Naive thymus-derived CD4-positive, alpha-beta T cell (primary cell): Measurements from ENCODE around the gene RDH13. TPM values are rescaled to one million over a fixed set of nuclear protein-coding genes. Genes with fewer than 3 reads are reported as not detected.
"Not testable (repeated sequence)": the region's sequence is repeated elsewhere in the genome, so short reads cannot be mapped to it uniquely, and the experiment has no call there.

ENCODE experiments used
- ATAC-seq: fragments of 150-1000 bp; cut with Tn5 transposase; 2 replicates; pipeline ENCODE4 v1.10.0; 2021; ENCODE audit warnings: mild to moderate bottlenecking, moderate library complexity
- CTCF ChIA-PET: fragments of 350-600 bp; sonication (Branson Sonifier 250); formaldehyde crosslinking; loops from one replicate; lab custom pipeline; 2021; ENCODE audit warnings: antibody characterized with exemption; lab: Charles Lee
- POLR2A ChIA-PET: fragments of 350-600 bp; sonication (Branson Sonifier 250); formaldehyde crosslinking; loops from one replicate; lab custom pipeline; 2021; ENCODE audit warnings: antibody characterized with exemption, inconsistent platforms; lab: Charles Lee
- DNase-seq, 9 donors: peaks; one replicate each; pipeline versions ENCODE4 v3.0.0 to v3.0.0-alpha.2; 2020 to 2022; ENCODE audit warnings: mixed read lengths in 1 of 9
- H3K27ac ChIP-seq: one replicate; pipeline ENCODE4 v1.7.0; 2013; ENCODE audit warnings: mild to moderate bottlenecking, low read depth, low read length, moderate library complexity
- H3K27me3 ChIP-seq, 2 donors: one replicate each; pipeline ENCODE4 v1.7.0; 2013; ENCODE audit warnings: low read length in 2 of 2, mild to moderate bottlenecking in 2 of 2, moderate library complexity in 2 of 2; ENCODE audit not compliant: control insufficient read depth in 2 of 2, insufficient read depth in 2 of 2
- H3K36me3 ChIP-seq, 3 experiments: 1 replicate in 2 of 3; 2 replicates in 1 of 3; pipeline ENCODE4 v1.7.0; 2013; ENCODE audit warnings: low read length in 3 of 3, mild to moderate bottlenecking in 3 of 3, moderate library complexity in 1 of 3; ENCODE audit not compliant: insufficient read depth in 3 of 3, control insufficient read depth in 2 of 3
- H3K4me1 ChIP-seq, 2 donors: one replicate each; pipeline ENCODE4 v1.7.0; 2013; ENCODE audit warnings: low read length in 2 of 2, mild to moderate bottlenecking in 2 of 2, moderate library complexity in 1 of 2; ENCODE audit not compliant: control insufficient read depth in 2 of 2, insufficient read depth in 2 of 2
- H3K4me3 ChIP-seq: 2 replicates; pipeline ENCODE4 v1.7.0; 2013; ENCODE audit warnings: mild to moderate bottlenecking, low read length
- H3K9me3 ChIP-seq, 3 experiments: 1 replicate in 2 of 3; 2 replicates in 1 of 3; pipeline ENCODE4 v1.7.0; 2013; ENCODE audit warnings: low read length in 3 of 3; ENCODE audit not compliant: control insufficient read depth in 2 of 3
- H3K27ac Mint-ChIP-seq, 9 donors: one replicate each; pipeline ENCODE4 v1.8.0; 2020 to 2022; ENCODE audit warnings: mixed read lengths in 9 of 9, mild to moderate bottlenecking in 8 of 9, moderate library complexity in 5 of 9, inconsistent platforms in 2 of 9
- H3K27me3 Mint-ChIP-seq, 5 donors: one replicate each; pipeline ENCODE4 v1.8.0; 2021 to 2022; ENCODE audit warnings: mixed read lengths in 5 of 5, mild to moderate bottlenecking in 1 of 5
- H3K36me3 Mint-ChIP-seq, 5 donors: one replicate each; pipeline ENCODE4 v1.8.0; 2020 to 2022; ENCODE audit warnings: mixed read lengths in 5 of 5, mild to moderate bottlenecking in 3 of 5, inconsistent platforms in 1 of 5
- H3K4me1 Mint-ChIP-seq, 7 donors: one replicate each; pipeline ENCODE4 v1.8.0; 2020 to 2022; ENCODE audit warnings: mixed read lengths in 7 of 7, mild to moderate bottlenecking in 3 of 7, inconsistent platforms in 1 of 7
- H3K4me3 Mint-ChIP-seq, 10 donors: one replicate each; pipeline ENCODE4 v1.8.0; 2020 to 2022; ENCODE audit warnings: mild to moderate bottlenecking in 10 of 10, mixed read lengths in 10 of 10, moderate library complexity in 6 of 10, inconsistent platforms in 2 of 10
- H3K9me3 Mint-ChIP-seq, 11 donors: one replicate each; pipeline ENCODE4 v1.8.0; 2020 to 2022; ENCODE audit warnings: mixed read lengths in 11 of 11, mild to moderate bottlenecking in 4 of 11, inconsistent platforms in 1 of 11, moderate library complexity in 1 of 11
- intact Hi-C, 2 donors: fragments of 100-400 bp; cut with micrococcal nuclease; formaldehyde crosslinking; loops; one replicate each; pipeline ENCODE4 v1.15.1; 2023
- polyA plus RNA-seq, 2 donors: library from polyadenylated mRNA; unstranded; fragments of 300-500 nt; fragmentation: Illumina TruSeq; gene quantifications; one replicate each; pipeline ENCODE4 v1.2.3, GENCODE V29; 2021
- total RNA-seq, 6 experiments: library from RNA in 5 of 6; stranded (reverse) in 5 of 6; gene quantifications; 1 replicate in 5 of 6; 2 replicates in 1 of 6; pipeline ENCODE4 v1.2.3 and lab custom pipeline; 2021 to 2026

The RDH13 gene
- total and polyA plus RNA-seq, 7 experiments from 2014 or later: 9.4 to 24.8 (median 19.0) TPM

- Mint-ChIP-seq H3K27ac (peak overlapping the region in 5 of 9 donors; percentile 8 to 58 (median 38)), H3K27me3 (no peaks in the 10 kb centered on the region)
Observed at GRCh38 chr19:55027472-55028337, 35.2 kb downstream of the RDH13 start.

GRCh38 chr19:55027140-55027471 lies 35.8 kb downstream of the RDH13 start:
- H3K27me3 Mint-ChIP-seq, H3K4me3 Mint-ChIP-seq, DNase-seq, H3K36me3 ChIP-seq, H3K4me3 ChIP-seq, ATAC-seq, H3K27ac Mint-ChIP-seq, CTCF ChIA-PET, POLR2A ChIA-PET, H3K4me1 ChIP-seq, H3K27me3 ChIP-seq, intact Hi-C loops: not testable (repeated sequence)
- Mint-ChIP-seq H3K4me1 (peaks cover 0 to 25% (median 10%) of the 10 kb centered on the region in 7 donors), H3K36me3 (peaks cover 5 to 36% (median 17%) of the 10 kb centered on the region in 5 donors), H3K9me3 (peaks cover 8 to 42% (median 17%) of the 10 kb centered on the region in 11 donors)
- H3K9me3 ChIP-seq: peaks cover 0 to 14% (median 5%) of the 10 kb centered on the region in 3 experiments
- peak overlapping the region; percentile 17 for H3K27ac ChIP-seq

More at GRCh38 chr19:55027472-55028337, 35.2 kb downstream of the RDH13 start:
- H3K36me3 ChIP-seq: no peaks in the 10 kb centered on the region
- CTCF ChIA-PET: no interaction called here
- H3K4me3 ChIP-seq: no peak overlapping the region
- ATAC-seq (peak; percentile 57), DNase-seq (no peak)
- H3K4me1 ChIP-seq: no peaks in the 10 kb centered on the region
- H3K27ac ChIP-seq: peak overlapping the region; percentile 17
- no peak overlapping the region for H3K4me3 Mint-ChIP-seq
- POLR2A ChIA-PET: no interaction called here
- H3K36me3 Mint-ChIP-seq: peaks cover 5 to 30% (median 11%) of the 10 kb centered on the region in 5 donors
- H3K9me3 Mint-ChIP-seq: peaks cover 6 to 36% (median 13%) of the 10 kb centered on the region in 11 donors
- H3K27me3 ChIP-seq: no peaks in the 10 kb centered on the region
- intact Hi-C loops: no loop called here
- peaks cover 0 to 25% (median 10%) of the 10 kb centered on the region in 7 donors for H3K4me1 Mint-ChIP-seq
- peaks cover 0 to 14% (median 5%) of the 10 kb centered on the region in 3 experiments for H3K9me3 ChIP-seq

- ChIA-PET POLR2A (no interaction called here), CTCF (no interaction called here)
- no peaks in the 10 kb centered on the region for H3K36me3 ChIP-seq
- Mint-ChIP-seq H3K27me3 (no peaks in the 10 kb centered on the region), H3K4me3 (no peak overlapping the region), H3K36me3 (peaks cover 13 to 44% (median 31%) of the 10 kb centered on the region in 5 donors), H3K27ac (peak overlapping the region in 1 of 9 donors; percentile 76), H3K4me1 (peaks cover 0 to 19% (median 10%) of the 10 kb centered on the region in 7 donors), H3K9me3 (peaks cover 8 to 54% (median 31%) of the 10 kb centered on the region in 11 donors)
- no peaks in the 10 kb centered on the region for H3K4me1 ChIP-seq
- peaks cover 0 to 18% (median 5%) of the 10 kb centered on the region in 3 experiments for H3K9me3 ChIP-seq
- no peak overlapping the region for H3K4me3 ChIP-seq
- DNase-seq: no peak
- no peak overlapping the region for H3K27ac ChIP-seq
- ATAC-seq: no peak
- intact Hi-C loops: no loop called here
- no peaks in the 10 kb centered on the region for H3K27me3 ChIP-seq
Observed at GRCh38 chr19:55024111-55024510, 38.8 kb downstream of the RDH13 start.

GRCh38 chr19:55020351-55020750 lies 42.6 kb downstream of the RDH13 start:
- H3K4me1 ChIP-seq, H3K27me3 ChIP-seq, H3K4me3 ChIP-seq, POLR2A ChIA-PET, intact Hi-C loops, H3K4me3 Mint-ChIP-seq, CTCF ChIA-PET, H3K36me3 ChIP-seq, H3K27me3 Mint-ChIP-seq, ATAC-seq, H3K27ac Mint-ChIP-seq, H3K27ac ChIP-seq, DNase-seq: not testable (repeated sequence)
- Mint-ChIP-seq H3K36me3 (peaks cover 25 to 50% (median 46%) of the 10 kb centered on the region in 5 donors), H3K4me1 (peaks cover 0 to 11% (median 3%) of the 10 kb centered on the region in 7 donors), H3K9me3 (peaks cover 5 to 63% (median 35%) of the 10 kb centered on the region in 11 donors)
- H3K9me3 ChIP-seq: peaks cover 0 to 16% (median 0%) of the 10 kb centered on the region in 3 experiments

- peaks cover 0 to 31% (median 0%) of the 10 kb centered on the region in 3 experiments for H3K9me3 ChIP-seq
- H3K36me3 ChIP-seq: peaks cover 0 to 4% (median 0%) of the 10 kb centered on the region in 3 experiments
- ATAC-seq: no peak
- H3K4me1 Mint-ChIP-seq: peaks cover 0 to 18% (median 4%) of the 10 kb centered on the region in 7 donors
- H3K27ac ChIP-seq: no peak overlapping the region
- POLR2A ChIA-PET: no interaction called here
- peaks cover 3 to 62% (median 32%) of the 10 kb centered on the region in 11 donors for H3K9me3 Mint-ChIP-seq
- DNase-seq: no peak
- H3K36me3 Mint-ChIP-seq: peaks cover 33 to 50% (median 40%) of the 10 kb centered on the region in 5 donors
- intact Hi-C loops: no loop called here
- H3K4me3 ChIP-seq: no peak overlapping the region
- no peak overlapping the region for H3K4me3 Mint-ChIP-seq
- H3K27me3 ChIP-seq: no peaks in the 10 kb centered on the region
- H3K27me3 Mint-ChIP-seq: no peaks in the 10 kb centered on the region
- H3K4me1 ChIP-seq: no peaks in the 10 kb centered on the region
- H3K27ac Mint-ChIP-seq: no peak overlapping the region
- CTCF ChIA-PET: no interaction called here
Observed at GRCh38 chr19:55018633-55019032, 44.3 kb downstream of the RDH13 start.

DNA sequence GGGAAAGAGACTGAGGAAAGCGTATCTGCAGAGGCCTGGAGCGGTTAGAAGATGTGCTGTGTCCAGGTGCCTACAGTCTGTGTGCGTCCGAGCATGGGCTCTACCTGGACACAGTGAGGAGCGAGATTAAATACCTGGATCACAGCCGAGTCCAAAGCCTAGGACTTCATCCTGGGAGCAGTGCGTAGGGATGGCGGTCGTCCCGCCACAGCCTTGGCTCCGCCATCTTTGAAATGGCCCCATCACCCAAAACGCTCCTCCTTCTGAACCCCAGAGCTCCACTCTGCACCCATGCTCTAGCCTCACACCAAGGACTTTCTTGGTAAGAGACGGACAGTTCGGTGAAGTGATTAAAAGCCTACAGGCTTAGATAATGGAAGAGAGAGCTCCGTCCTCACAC lies 44.7 kb downstream of the RDH13 start:
- CTCF ChIA-PET: no interaction called here
- Mint-ChIP-seq H3K4me3 (no peak overlapping the region), H3K36me3 (peaks cover 30 to 51% (median 39%) of the 10 kb centered on the region in 5 donors), H3K27me3 (no peaks in the 10 kb centered on the region), H3K4me1 (peaks cover 0 to 19% (median 3%) of the 10 kb centered on the region in 7 donors), H3K9me3 (peaks cover 0 to 62% (median 31%) of the 10 kb centered on the region in 11 donors), H3K27ac (no peak overlapping the region)
- Histone ChIP-seq H3K9me3 (peaks cover 0 to 31% (median 0%) of the 10 kb centered on the region in 3 experiments), H3K4me1 (no peaks in the 10 kb centered on the region), H3K27me3 (no peaks in the 10 kb centered on the region), H3K4me3 (no peak overlapping the region), H3K36me3 (peaks cover 0 to 4% (median 0%) of the 10 kb centered on the region in 3 experiments), H3K27ac (no peak overlapping the region)
- ATAC-seq: no peak
- no peak for DNase-seq
- POLR2A ChIA-PET: no interaction called here
- intact Hi-C loops: no loop called here
